Activated gamma-delta T cell treated with Interleukin-2 at 50 U/mL for 16 hours (primary cell): Measurements from ENCODE around the gene CTDSPL.
"Not testable (repeated sequence)": the region's sequence is repeated elsewhere in the genome, so short reads cannot be mapped to it uniquely, and the experiment has no call there.

Experiments
- DNase-seq: peaks from one replicate; pipeline ENCODE4 v3.0.0-alpha.2; 2020

CTDSPL gene

DNA sequence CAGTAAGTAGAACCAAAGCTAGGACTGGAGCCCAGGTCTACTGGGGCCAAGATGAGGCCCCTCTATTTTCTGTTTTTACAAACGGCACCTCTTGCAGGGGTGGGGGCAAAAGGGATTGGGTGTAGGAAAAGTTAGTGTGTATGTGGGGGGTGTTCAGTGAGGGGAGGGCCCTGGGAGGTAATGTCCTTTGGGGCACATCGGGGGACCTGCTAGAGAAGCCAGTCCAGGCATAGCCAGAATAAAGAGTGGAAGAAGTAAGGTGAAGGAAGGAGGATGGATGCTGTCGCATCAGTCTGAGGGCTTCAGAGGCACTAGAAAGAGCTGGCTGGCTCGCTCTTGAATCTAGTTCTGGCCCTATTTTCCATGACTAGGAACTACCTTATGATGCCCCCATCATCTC is 165.2 kb downstream of the CTDSPL start:
- no peak for DNase-seq

DNA sequence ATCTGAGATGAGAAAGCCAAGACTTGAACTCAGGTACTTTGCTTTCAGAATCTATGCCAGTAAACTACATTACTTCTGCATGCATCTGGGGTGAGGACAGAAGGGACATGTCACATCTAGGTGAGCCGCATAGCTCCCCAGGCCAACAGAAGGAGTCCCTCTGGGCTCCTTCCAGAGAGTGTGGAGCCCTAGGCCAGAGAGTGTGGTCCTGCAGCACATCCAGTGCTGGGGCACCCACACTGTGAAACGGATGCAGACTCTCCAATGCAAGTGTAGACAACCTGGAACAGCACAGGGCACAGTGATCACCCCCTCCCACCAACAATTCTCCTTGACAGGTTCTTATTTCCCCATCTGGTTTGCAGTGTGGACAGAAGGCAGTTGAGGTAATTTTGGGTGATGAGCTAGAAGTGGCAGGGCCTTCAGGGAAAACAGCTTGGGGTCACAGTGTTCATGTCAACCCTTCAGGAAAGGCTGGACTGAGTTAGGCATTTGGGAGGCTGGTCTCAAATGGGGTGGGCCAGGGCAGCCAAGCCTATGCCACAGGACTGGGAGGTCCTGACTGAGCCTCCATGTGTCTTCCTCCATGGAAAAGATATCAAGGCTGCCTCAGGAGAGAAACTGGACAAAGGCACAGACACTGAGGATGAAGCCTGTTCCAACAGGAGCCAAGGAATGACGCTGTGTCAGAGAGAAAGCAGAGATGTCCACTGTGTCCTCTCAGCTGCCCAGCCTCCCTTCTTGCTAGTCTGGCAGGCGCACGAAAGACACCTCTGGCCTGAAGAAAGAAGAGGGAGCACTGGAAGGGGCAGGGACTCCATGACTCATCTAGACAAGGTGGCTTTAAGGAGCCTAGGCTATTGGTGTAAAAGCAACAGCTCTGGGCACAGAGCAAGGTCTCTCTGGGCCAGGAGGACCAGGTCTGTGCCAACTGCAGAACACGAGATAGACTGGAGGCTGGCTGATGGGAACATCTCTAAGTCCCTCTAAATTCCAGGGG is 166.1 kb downstream of the CTDSPL start:
- DNase-seq, result no peak

DNA sequence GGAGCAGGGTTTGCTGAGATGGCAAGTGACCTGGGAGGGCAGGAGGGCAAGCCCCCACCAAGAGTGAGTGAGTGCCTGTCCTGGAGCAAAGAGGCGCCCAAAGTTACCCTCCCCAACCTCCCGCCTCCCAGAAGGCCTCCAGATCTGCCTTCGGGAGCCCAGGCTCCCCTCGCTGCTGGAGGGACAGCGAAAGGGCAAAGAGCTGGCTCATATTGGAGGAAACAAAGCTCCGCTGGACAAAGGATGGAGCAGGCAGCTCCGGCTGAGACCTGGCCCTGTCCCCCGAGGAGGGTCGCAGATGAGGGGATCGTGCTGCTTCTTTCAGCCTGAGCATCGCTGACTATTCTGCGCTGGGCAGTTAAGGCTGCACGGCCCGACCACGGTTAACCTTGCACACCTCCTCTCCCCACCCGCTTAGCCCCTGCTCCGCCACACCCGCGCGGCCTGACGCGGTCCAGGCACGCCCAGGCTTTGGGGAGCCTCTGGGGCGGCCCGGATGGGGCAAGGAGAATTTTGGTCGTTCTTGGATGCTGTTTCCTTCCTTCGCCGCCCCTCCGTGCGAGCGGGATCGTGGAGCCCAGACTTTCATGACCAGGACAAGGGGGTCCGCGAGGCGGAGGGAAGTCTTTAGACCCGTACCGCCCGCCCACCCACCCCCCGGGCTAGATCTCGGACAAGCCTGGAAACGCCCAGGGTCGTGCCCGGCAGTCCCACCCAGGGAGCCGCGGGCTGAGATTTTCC is 167.1 kb downstream of the CTDSPL start:
- DNase-seq, result no peak

DNA sequence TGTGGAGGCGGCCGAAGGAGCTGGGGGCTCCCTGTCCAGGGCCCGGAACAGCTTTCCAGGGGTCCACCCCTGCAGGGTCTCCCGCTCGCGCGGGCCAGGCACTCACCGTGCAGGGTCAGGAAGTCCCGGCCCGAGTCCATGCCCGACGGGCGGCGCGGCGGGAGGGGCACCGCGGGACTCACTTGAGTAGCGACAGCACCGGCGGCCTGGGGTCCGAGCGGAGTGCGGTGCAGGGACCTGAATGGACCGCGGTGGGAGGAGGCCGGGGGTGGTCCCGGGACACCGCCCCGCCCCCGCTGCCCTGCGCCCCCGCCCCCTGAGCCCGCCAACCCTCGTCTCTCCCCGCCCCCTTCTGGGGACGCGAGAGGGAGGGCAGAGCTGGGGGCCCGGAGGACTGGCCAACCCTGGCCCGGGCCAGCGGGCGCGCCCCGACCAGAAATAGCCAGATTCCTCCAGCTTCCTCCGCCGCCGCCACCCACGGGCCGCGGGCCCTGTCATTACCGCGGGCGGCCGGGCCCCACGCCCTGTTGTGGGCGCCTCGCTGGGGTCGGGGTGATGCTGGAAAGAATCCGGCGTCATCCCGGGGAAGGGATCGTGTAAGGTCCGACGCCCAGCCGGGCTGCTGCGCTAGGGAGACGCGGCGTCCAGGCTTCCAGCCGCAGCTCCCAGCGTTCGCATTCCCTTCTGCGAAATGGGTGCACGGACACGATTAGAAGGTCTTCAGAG is 167.9 kb downstream of the CTDSPL start, which contains the start of gene PLCD1:
TSS of gene PLCD1 (minus strand) at position 243 of the 726 bp plus-strand sequence. CDS start at position 140, 103 bp downstream.
- DNase-seq, result peak; percentile 16

DNA sequence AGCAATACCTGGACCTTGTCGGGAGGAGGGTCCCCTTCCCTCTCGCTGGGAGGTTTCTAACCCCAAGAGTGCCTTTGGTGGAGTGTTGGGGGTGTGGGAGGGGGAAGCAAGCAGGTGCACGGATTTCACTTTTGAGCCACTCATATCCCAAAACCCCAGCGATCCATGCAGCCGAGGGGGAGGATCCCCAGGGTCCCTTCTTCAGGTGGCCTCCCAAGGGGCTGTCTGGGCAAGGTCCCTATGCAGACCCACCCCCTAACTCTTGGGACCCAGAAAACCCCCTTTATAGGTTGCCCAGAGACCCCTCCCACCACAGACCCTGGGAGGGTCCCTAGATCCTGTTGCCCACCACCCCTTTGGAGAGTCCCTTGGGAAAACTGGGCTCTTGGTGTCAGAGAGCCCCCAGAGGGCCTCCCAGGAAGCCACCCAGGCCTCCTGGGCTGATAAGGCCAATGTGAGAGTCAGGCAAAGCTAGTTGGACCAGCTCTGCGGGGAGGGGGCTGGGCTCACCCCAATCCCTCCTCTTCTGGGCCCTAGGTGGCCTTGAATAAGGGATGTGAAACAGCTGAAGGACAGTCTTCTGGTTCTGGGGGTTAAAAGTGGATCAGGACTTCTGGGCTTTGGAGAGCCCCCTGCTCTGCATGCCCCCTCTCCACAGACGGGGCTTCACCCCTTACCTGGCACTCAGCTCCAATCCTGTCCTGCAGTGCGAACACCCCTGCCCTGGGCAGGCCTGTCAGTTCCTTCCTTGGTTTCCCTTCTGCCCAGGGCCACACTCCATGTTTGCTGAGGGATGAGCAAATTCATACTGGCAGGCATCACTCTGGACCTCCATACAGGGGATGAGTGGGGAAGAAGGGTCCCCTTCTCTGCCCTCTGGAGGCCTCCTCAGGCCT is 168.7 kb downstream of the CTDSPL start:
- DNase-seq, result no peak

DNA sequence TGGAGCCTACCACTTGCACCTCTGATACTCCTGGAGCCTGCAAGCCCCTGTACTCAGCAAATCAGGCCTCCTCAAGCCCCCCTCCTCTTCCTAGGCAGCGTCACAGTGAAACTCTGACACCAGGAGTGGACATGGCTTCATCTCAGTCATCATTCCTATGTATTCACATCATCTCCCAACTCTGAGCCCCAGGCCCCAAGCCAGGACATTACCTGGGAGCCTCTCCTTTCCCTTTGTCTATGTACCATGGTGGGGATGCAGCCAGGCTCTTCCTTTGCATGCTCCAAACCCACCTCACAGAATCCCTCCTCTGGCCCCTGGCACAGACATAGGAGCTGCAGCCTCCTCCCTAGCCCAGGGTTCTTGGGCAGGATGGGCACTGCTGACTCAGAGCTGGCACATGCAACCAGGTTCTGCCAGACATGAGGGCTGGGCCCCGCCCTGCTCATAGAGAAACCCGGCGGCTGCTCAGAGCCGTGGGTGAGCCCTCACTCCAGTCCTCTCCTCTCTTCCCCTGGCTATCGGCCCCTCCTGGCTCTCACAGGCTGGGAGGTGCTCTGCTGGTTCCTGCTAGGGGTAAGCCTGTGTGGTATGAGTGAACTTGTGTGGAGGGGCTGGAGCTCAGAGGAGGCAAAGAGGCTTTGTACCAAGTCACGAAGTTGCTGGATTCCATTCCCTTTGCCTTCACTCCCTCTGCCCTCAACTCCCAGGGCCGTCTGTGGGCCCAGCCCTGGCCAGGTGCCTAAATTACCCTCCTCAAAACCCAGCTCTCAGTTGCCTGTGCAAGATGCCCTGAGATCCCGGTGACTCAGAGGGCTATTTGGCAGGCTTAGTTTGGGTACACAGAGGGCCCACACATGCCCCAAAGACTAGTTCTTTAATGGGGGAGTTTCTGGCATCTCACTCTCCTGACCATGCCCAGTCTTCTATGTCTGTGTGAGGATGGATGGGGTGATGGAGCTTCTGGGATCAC is 169.6 kb downstream of the CTDSPL start:
- DNase-seq, result peak; percentile 27

DNA sequence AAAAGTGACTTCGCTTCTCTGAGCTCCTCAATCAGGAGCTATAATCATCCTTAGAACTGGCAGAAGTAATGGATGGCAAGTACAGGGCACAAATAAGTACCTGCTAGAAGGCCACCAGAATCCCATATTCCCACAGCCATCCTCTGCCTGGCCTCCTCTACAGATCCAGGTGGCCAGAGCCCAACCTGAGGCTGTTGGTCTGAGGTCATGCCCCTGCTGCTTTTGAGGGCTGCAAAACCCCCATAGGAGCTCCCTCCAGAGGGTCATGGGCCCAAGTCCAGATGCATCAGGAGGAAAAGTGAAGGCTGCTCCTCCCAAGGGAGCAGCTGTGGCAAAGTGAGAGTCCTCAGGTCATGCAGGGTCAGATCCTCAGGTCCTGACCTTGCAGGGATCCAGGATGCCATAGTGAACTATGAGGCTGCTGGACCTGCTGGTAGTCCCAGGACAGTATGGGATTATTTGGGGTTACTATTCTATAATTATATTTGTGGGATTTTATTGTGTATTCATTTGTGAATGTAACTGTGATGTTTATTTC is 170.7 kb downstream of the CTDSPL start:
- no peak for DNase-seq

DNA sequence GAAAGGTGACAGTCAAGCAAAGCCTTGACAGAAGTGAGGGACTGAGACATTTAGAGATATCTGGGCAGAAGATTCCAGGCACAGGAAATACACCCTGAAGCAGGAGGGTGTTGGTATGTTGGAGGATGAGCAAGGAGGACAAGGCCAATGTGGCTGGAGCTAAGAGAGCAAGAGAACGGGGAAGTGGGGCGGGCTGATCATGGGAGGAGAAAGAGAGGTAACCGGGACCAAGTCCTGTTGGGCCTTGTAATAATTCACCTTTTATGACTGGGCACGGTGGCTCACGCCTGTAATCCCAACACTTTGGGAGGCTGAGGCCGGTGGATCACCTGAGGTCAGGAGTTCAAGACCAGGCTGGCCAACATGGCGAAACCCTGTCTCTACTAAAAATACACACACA is 171.9 kb downstream of the CTDSPL start:
- DNase-seq, result not testable (repeated sequence)
